H9 (cell line): ENCODE results near the gene MARK4. TPM values are rescaled to one million over a fixed set of nuclear protein-coding genes. Genes with fewer than 3 reads are reported as not detected.

ENCODE experiments used
- DNase-seq: peaks from one replicate; pipeline ENCODE4 v3.0.0-alpha.2; 2017
- H2AFZ ChIP-seq: one replicate; pipeline ENCODE4 v1.6.1; 2013; ENCODE audit warnings: mild to moderate bottlenecking, low read length, control low read depth, moderate library complexity
- H2AK5ac ChIP-seq: 2 replicates; pipeline ENCODE4 v1.6.1; 2013; ENCODE audit warnings: low read length, control low read depth, mixed read lengths; ENCODE audit not compliant: insufficient read length
- H2BK120ac ChIP-seq: one replicate; pipeline ENCODE4 v1.6.1; 2013; ENCODE audit warnings: low read depth, mild to moderate bottlenecking, low read length, control low read depth, inconsistent platforms; ENCODE audit not compliant: poor library complexity, severe bottlenecking
- H2BK12ac ChIP-seq: 2 replicates; pipeline ENCODE4 v1.6.1; 2013; ENCODE audit warnings: low read length, control low read depth, mixed read lengths, low read depth; ENCODE audit not compliant: insufficient read length
- H2BK15ac ChIP-seq: 2 replicates; pipeline ENCODE4 v1.6.1; 2013; ENCODE audit warnings: low read depth, low read length, control low read depth
- H2BK20ac ChIP-seq: one replicate; pipeline ENCODE4 v1.6.1; 2013; ENCODE audit warnings: low read depth, mild to moderate bottlenecking, low read length, control low read depth, inconsistent platforms; ENCODE audit not compliant: poor library complexity, severe bottlenecking
- H2BK5ac ChIP-seq: 2 replicates; pipeline ENCODE4 v1.6.1; 2013; ENCODE audit warnings: low read length, control low read depth, mixed read lengths; ENCODE audit not compliant: insufficient read length
- H3K14ac ChIP-seq: 2 replicates; pipeline ENCODE4 v1.6.1; 2013; ENCODE audit warnings: low read length, control low read depth; ENCODE audit not compliant: insufficient read depth
- H3K18ac ChIP-seq: 2 replicates; pipeline ENCODE4 v1.6.1; 2013; ENCODE audit warnings: low read depth, mild to moderate bottlenecking, mixed read lengths, low read length, control low read depth; ENCODE audit not compliant: insufficient read length
- H3K23ac ChIP-seq: 2 replicates; pipeline ENCODE4 v1.6.1; 2013; ENCODE audit warnings: low read length, control low read depth, mixed read lengths, low read depth; ENCODE audit not compliant: insufficient read length
- H3K23me2 ChIP-seq: 2 replicates; pipeline ENCODE4 v1.6.1; 2013; ENCODE audit warnings: low read depth, mild to moderate bottlenecking, mixed read lengths, low read length, control low read depth; ENCODE audit not compliant: insufficient read length, poor library complexity, severe bottlenecking
- H3K27ac ChIP-seq: 2 replicates; pipeline ENCODE4 v1.5.1; 2013; ENCODE audit warnings: low read length, control low read depth, mixed read lengths, low read depth; ENCODE audit not compliant: insufficient read length
- H3K27me3 ChIP-seq: 2 replicates; pipeline ENCODE4 v1.6.1; 2013; ENCODE audit warnings: low read length, control low read depth, inconsistent platforms; ENCODE audit not compliant: insufficient read depth
- H3K4ac ChIP-seq: 2 replicates; pipeline ENCODE4 v1.6.1; 2013; ENCODE audit warnings: low read depth, mild to moderate bottlenecking, control low read depth, inconsistent platforms, low read length, moderate library complexity
- H3K4me1 ChIP-seq: 2 replicates; pipeline ENCODE4 v1.6.1; 2013; ENCODE audit warnings: low read length, control low read depth, inconsistent platforms; ENCODE audit not compliant: insufficient read depth
- H3K4me2 ChIP-seq: 2 replicates; pipeline ENCODE4 v1.6.1; 2013; ENCODE audit warnings: low read length, control low read depth, mixed read lengths; ENCODE audit not compliant: insufficient read length, insufficient read depth
- H3K56ac ChIP-seq: 2 replicates; pipeline ENCODE4 v1.6.1; 2013; ENCODE audit warnings: low read depth, mild to moderate bottlenecking, mixed read lengths, low read length, control low read depth; ENCODE audit not compliant: insufficient read length
- H3K79me1 ChIP-seq: 2 replicates; pipeline ENCODE4 v1.6.1; 2013; ENCODE audit warnings: low read depth, mild to moderate bottlenecking, moderate library complexity, low read length, control low read depth, inconsistent platforms; ENCODE audit not compliant: insufficient read depth, poor library complexity, severe bottlenecking
- H3K79me2 ChIP-seq: 2 replicates; pipeline ENCODE4 v1.6.1; 2013; ENCODE audit warnings: low read length, control low read depth, inconsistent platforms; ENCODE audit not compliant: insufficient read depth
- H3K9ac ChIP-seq: 2 replicates; pipeline ENCODE4 v1.6.1; 2013; ENCODE audit warnings: low read length, control low read depth, mixed read lengths; ENCODE audit not compliant: insufficient read length; ENCODE audit errors: extremely low read depth
- H3K9me3 ChIP-seq: one replicate; pipeline ENCODE4 v1.6.1; 2013; ENCODE audit warnings: low read depth, low read length, inconsistent platforms; ENCODE audit not compliant: control insufficient read depth
- H3T11ph ChIP-seq: one replicate; pipeline ENCODE4 v1.6.1; 2013; ENCODE audit warnings: mild to moderate bottlenecking, low read length, control low read depth, inconsistent platforms
- H4K20me1 ChIP-seq: one replicate; pipeline ENCODE4 v1.6.1; 2013; ENCODE audit not compliant: control insufficient read depth, insufficient read length, insufficient read depth
- H4K5ac ChIP-seq: 2 replicates; pipeline ENCODE4 v1.6.1; 2013; ENCODE audit warnings: low read depth, mild to moderate bottlenecking, mixed read lengths, low read length, control low read depth; ENCODE audit not compliant: insufficient read length
- H4K8ac ChIP-seq: replicated peaks from 2 replicates; pipeline ENCODE4 v1.6.1; 2013; ENCODE audit warnings: low read length, control low read depth, mixed read lengths, low read depth; ENCODE audit not compliant: insufficient read length
- H4K91ac ChIP-seq: 2 replicates; pipeline ENCODE4 v1.6.1; 2013; ENCODE audit warnings: low read depth, mild to moderate bottlenecking, moderate library complexity, mixed read lengths, low read length, control low read depth; ENCODE audit not compliant: insufficient read length
- H3K27ac Mint-ChIP-seq, 3 experiments: 2 replicates in 2 of 3; 3 replicates in 1 of 3; pipeline ENCODE4 v1.8.0; 2020 to 2021; ENCODE audit warnings: mixed read lengths in 3 of 3, mild to moderate bottlenecking in 1 of 3, moderate library complexity in 1 of 3
- H3K27me3 Mint-ChIP-seq: 2 replicates; pipeline ENCODE4 v1.8.0; 2021; ENCODE audit warnings: low read depth, mild to moderate bottlenecking, moderate library complexity, mixed read lengths
- H3K36me3 Mint-ChIP-seq, 3 experiments: 2 replicates in 2 of 3; 3 replicates in 1 of 3; pipeline ENCODE4 v1.8.0; 2020 to 2021; ENCODE audit warnings: low read depth in 3 of 3, mixed read lengths in 3 of 3; ENCODE audit not compliant: insufficient read depth in 1 of 3
- H3K4me1 Mint-ChIP-seq, 2 experiments: 2 replicates each; pipeline ENCODE4 v1.8.0; 2020; ENCODE audit warnings: mixed read lengths in 2 of 2
- H3K4me3 Mint-ChIP-seq, 2 experiments: 2 replicates in 1 of 2; 3 replicates in 1 of 2; pipeline ENCODE4 v1.8.0; 2020 to 2021; ENCODE audit warnings: mild to moderate bottlenecking in 2 of 2, mixed read lengths in 2 of 2, moderate library complexity in 1 of 2
- H3K9me3 Mint-ChIP-seq, 2 experiments: 2 replicates in 1 of 2; 3 replicates in 1 of 2; pipeline ENCODE4 v1.8.0; 2020; ENCODE audit warnings: mild to moderate bottlenecking in 2 of 2, mixed read lengths in 2 of 2, moderate library complexity in 1 of 2
- CTCF ChIP-seq: fragments of 200-600 bp; sonication (generic); conservative IDR thresholded peaks from 3 replicates; pipeline ENCODE4 v1.8.0; 2021; ENCODE audit warnings: antibody characterized with exemption, mild to moderate bottlenecking
- WGBS: extraction: QIAGEN DNeasy Blood & Tissue Kit; methylation state at CpG from one replicate; pipeline ENCODE4 v1.1.7; 2013; ENCODE audit warnings: missing lambda C conversion rate, low lambda C conversion rate, mixed read lengths; ENCODE audit not compliant: insufficient read length; ENCODE audit errors: extremely low coverage; 5-methylcytosine and 5-hydroxymethylcytosine counted together
- total RNA-seq: library from RNA; stranded (reverse); gene quantifications from 2 replicates; pipeline ENCODE4 v1.2.1, GENCODE V29; 2021

The MARK4 gene
- total RNA-seq, 1 experiment from 2014 or later, result 44.7 TPM

GRCh38 chr19:45350477-45351058 lies 99.5 kb downstream of the MARK4 start:
- Histone ChIP-seq H2BK12ac (no peak overlapping the region), H3K9me3 (no peaks in the 10 kb centered on the region), H4K5ac (no peak overlapping the region), H2BK15ac (no peak overlapping the region), H2BK20ac (no peak overlapping the region), H3K27ac (no peak overlapping the region), H3K9ac (no peak overlapping the region), H3K79me2 (no peaks in the 10 kb centered on the region), H4K8ac (no peak overlapping the region), H3K56ac (no peak overlapping the region), H3K23ac (no peak overlapping the region), H3K18ac (no peak overlapping the region), H2AK5ac (no peak overlapping the region), H2AFZ (no peak overlapping the region), H3K4me2 (no peak overlapping the region), H2BK5ac (no peak overlapping the region), H3K4ac (no peak overlapping the region), H3K27me3 (no peaks in the 10 kb centered on the region), H3K23me2 (no peaks in the 10 kb centered on the region), H4K91ac (no peak overlapping the region), H3K79me1 (no peaks in the 10 kb centered on the region), H3K14ac (no peak overlapping the region), H2BK120ac (no peak overlapping the region), H4K20me1 (peaks cover 2% of the 10 kb centered on the region), H3T11ph (no peak overlapping the region), H3K4me1 (no peaks in the 10 kb centered on the region)
- Mint-ChIP-seq H3K4me3 (no peak overlapping the region), H3K27me3 (peaks cover 2% of the 10 kb centered on the region; the same call in 1 of the 2 replicates), H3K9me3 (no peaks in the 10 kb centered on the region), H3K27ac (peak overlapping the region in 1 of 3 experiments; percentile 16; a peak in 2 of 7 replicates), H3K36me3 (peaks cover 29 to 65% (median 60%) of the 10 kb centered on the region in 3 experiments; a peak in 6 of 7 replicates), H3K4me1 (peaks cover 8 to 17% of the 10 kb centered on the region in 2 experiments; a peak in 3 of 4 replicates)
- DNase-seq, result no peak
- TF ChIP-seq CTCF, result no peak
- WGBS, result no CpG with 5 or more reads among the region's 17 CpGs
